Progenitor cell of endocrine pancreas (in vitro differentiated cells): ENCODE measurements around the gene MCM3AP. TPM values are rescaled to one million over a fixed set of nuclear protein-coding genes. Genes with fewer than 3 reads are reported as not detected.

Source experiments
- DNase-seq: peaks from one replicate; pipeline ENCODE4 v3.0.0; 2021; ENCODE audit warnings: low spot score; ENCODE audit not compliant: unreplicated experiment
- H3K27ac Mint-ChIP-seq: 2 replicates; pipeline ENCODE4 v1.8.0; 2021; ENCODE audit warnings: mild to moderate bottlenecking, moderate library complexity, mixed read lengths
- H3K27me3 Mint-ChIP-seq: 2 replicates; pipeline ENCODE4 v1.8.0; 2021; ENCODE audit warnings: mixed read lengths
- H3K36me3 Mint-ChIP-seq: 2 replicates; pipeline ENCODE4 v1.8.0; 2022; ENCODE audit warnings: mixed read lengths; ENCODE audit not compliant: insufficient read depth
- H3K4me1 Mint-ChIP-seq: 2 replicates; pipeline ENCODE4 v1.8.0; 2021; ENCODE audit warnings: low read depth, mixed read lengths
- H3K4me3 Mint-ChIP-seq: 2 replicates; pipeline ENCODE4 v1.8.0; 2021; ENCODE audit warnings: low read depth, mild to moderate bottlenecking, moderate library complexity, mixed read lengths
- H3K9me3 Mint-ChIP-seq: 2 replicates; pipeline ENCODE4 v1.8.0; 2021; ENCODE audit warnings: low read depth, mixed read lengths
- CTCF ChIP-seq: fragments of 200-600 bp; sonication (generic); IDR thresholded peaks from one replicate; pipeline ENCODE4 v1.5.0; 2021; ENCODE audit warnings: antibody characterized with exemption, mild to moderate bottlenecking; ENCODE audit not compliant: unreplicated experiment
- total RNA-seq: library from RNA; stranded (reverse); gene quantifications from 2 replicates; pipeline ENCODE4 v1.2.1, GENCODE V29; 2021

MCM3AP gene
- total RNA-seq, 1 donor from 2014 or later: 131 TPM

DNA sequence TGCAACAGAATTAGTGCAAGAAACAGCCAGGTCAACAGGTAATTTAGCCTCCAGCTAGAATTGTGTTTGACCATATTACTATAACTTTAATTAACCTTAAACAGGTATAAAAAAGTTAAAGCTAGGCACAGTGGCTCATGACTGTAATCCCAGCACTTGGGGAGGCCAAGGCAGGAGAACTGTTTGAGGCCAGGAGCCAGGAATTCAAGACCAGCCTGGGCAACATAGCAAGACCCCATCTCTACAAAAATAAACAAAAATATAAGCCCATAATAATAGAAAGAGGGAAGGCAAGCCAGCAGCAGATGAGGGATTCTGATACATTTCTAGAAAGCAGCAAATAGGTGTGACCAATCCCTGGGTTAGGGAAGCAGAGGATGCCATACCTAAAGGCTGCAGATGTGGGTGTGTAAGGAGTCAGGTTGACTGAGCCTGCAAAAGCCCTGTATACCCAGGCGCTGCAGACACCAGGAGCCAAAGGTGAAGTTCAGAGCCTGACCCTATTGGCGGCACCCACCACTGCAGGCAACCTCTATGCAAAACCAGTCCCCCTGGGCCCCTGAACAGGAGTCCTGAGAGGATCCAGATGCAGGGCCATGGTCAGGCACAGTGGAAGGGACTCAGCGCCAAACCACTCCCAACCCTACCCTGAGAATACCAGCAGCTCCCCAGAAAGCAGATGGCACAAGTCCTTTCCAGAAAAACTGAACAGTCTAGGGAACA lies 37.6 kb downstream of the MCM3AP start:
- H3K4me3 Mint-ChIP-seq: no peak overlapping the region
- H3K9me3 Mint-ChIP-seq: no peaks in the 10 kb centered on the region
- no peaks in the 10 kb centered on the region for H3K4me1 Mint-ChIP-seq
- no peak for TF ChIP-seq CTCF
- no peaks in the 10 kb centered on the region for H3K27me3 Mint-ChIP-seq
- H3K27ac Mint-ChIP-seq: no peak overlapping the region
- DNase-seq: no peak
- peaks cover 29% of the 10 kb centered on the region for H3K36me3 Mint-ChIP-seq

DNA sequence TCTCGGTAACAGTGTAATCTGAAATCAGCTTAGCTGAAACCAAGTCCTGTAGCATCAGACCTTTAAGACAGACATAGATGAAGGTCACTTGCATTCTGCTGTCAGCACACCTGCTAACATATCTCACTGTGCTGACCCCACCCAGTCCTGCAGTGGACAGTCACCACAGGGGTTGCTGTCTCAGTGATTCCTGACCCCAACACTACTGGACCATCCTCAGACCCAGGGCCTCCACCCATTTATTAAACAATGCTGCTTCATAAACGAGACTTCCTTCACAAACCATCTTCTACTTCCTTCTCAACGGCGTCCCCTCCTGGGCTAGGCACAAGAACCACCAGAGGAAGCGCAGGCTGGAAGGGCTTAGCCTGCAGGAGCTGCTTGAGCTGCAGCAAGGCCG lies 39.1 kb downstream of the MCM3AP start:
- H3K4me3 Mint-ChIP-seq: no peak overlapping the region
- H3K27ac Mint-ChIP-seq: no peak overlapping the region
- no peaks in the 10 kb centered on the region for H3K9me3 Mint-ChIP-seq
- TF ChIP-seq CTCF: no peak
- H3K36me3 Mint-ChIP-seq: peaks cover 34% of the 10 kb centered on the region
- no peaks in the 10 kb centered on the region for H3K27me3 Mint-ChIP-seq
- H3K4me1 Mint-ChIP-seq: no peaks in the 10 kb centered on the region
- DNase-seq: no peak

- H3K4me1 Mint-ChIP-seq: no peaks in the 10 kb centered on the region
- H3K36me3 Mint-ChIP-seq: peaks cover 33% of the 10 kb centered on the region
- no peak overlapping the region for H3K27ac Mint-ChIP-seq
- peak; percentile 8 for TF ChIP-seq CTCF
- DNase-seq: no peak
- H3K4me3 Mint-ChIP-seq: no peak overlapping the region
- H3K27me3 Mint-ChIP-seq: no peaks in the 10 kb centered on the region
- H3K9me3 Mint-ChIP-seq: no peaks in the 10 kb centered on the region
Measured at GRCh38 chr21:46245213-46245915, 40.0 kb downstream of the MCM3AP start.

DNA sequence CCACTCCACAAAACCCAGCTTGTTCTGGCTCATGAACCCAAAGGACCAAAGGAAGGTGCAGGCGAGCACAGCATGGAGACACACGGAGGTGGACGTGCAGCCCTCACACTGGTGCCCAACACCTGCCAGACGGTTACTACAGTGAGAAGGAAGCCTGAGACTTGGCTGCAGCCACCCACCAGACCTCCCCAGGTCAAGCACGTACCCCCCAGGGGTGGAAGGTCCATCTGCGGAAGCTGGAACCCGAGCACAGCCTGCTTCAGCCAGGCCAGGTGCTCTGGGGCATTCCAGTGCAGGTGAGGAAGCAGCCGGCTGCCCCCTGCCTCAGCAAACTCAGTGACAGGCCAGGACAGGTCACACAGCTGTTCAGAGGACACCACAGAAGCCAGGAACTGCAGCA lies 40.8 kb downstream of the MCM3AP start:
- TF ChIP-seq CTCF: no peak
- no peak for DNase-seq
- peaks cover 36% of the 10 kb centered on the region for H3K36me3 Mint-ChIP-seq
- H3K4me3 Mint-ChIP-seq: no peak overlapping the region
- no peaks in the 10 kb centered on the region for H3K4me1 Mint-ChIP-seq
- no peaks in the 10 kb centered on the region for H3K27me3 Mint-ChIP-seq
- H3K9me3 Mint-ChIP-seq: no peaks in the 10 kb centered on the region
- H3K27ac Mint-ChIP-seq: no peak overlapping the region

DNA sequence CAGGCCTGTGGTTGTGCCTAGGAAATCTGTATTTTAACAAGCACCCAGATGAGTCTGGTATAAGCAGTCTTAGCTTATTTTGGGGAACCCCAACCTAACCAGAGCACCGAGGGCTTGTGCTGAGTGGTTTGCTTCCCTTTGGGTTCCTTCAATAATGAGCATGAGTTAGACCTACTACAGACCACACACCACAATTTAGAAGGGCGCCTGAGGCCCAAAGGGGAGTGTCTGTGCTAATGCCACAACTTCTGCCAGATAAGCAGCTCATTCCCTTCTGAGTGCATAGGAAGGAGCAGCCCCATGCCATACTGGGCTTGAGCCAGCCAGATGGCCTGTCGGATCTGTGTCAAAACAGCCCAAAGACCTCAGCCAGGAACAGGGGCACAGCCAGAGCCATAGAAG lies 41.5 kb downstream of the MCM3AP start:
- peaks cover 40% of the 10 kb centered on the region for H3K36me3 Mint-ChIP-seq
- H3K27ac Mint-ChIP-seq: no peak overlapping the region
- DNase-seq: no peak
- H3K4me1 Mint-ChIP-seq: no peaks in the 10 kb centered on the region
- TF ChIP-seq CTCF: no peak
- no peaks in the 10 kb centered on the region for H3K27me3 Mint-ChIP-seq
- no peaks in the 10 kb centered on the region for H3K9me3 Mint-ChIP-seq
- H3K4me3 Mint-ChIP-seq: no peak overlapping the region
